GM18519 (cell line): ENCODE measurements around the gene PHF12.
A peak's percentile ranks its signal among the peaks of the same experiment; 100 is the strongest.
"Not testable (repeated sequence)": the region's sequence is repeated elsewhere in the genome, so short reads cannot be mapped to it uniquely, and the experiment has no call there.

Experiments
- ATAC-seq: cut with Tn5 transposase; IDR thresholded peaks from one replicate; pipeline ENCODE4 v1.9.1; 2021; ENCODE audit warnings: mild to moderate bottlenecking, moderate library complexity; ENCODE audit not compliant: unreplicated experiment, low FRiP score

The PHF12 gene

GRCh38 chr17:28889996-28890395, 61.3 kb downstream of the PHF12 start:
- no peak for ATAC-seq

DNA sequence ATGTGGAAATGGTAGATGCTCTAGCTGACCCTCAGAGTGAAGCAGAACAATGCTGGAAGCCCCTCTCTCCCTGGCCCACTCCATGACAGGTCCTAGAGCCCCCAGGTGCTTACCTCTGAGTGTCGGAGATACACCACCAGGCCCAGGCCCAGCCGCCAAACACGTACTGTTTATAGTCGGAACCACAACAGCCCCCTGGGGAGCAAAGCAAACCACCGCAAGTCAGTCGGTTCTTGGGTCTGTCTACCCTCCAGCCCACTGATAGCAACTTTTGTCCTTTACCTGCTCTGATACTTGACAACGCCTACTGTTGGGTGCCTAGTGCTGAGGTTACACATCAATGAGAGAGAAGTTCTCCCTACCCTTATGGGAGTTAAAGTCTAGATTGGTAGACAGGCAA, 62.5 kb downstream of the PHF12 start:
- ATAC-seq = no peak

DNA sequence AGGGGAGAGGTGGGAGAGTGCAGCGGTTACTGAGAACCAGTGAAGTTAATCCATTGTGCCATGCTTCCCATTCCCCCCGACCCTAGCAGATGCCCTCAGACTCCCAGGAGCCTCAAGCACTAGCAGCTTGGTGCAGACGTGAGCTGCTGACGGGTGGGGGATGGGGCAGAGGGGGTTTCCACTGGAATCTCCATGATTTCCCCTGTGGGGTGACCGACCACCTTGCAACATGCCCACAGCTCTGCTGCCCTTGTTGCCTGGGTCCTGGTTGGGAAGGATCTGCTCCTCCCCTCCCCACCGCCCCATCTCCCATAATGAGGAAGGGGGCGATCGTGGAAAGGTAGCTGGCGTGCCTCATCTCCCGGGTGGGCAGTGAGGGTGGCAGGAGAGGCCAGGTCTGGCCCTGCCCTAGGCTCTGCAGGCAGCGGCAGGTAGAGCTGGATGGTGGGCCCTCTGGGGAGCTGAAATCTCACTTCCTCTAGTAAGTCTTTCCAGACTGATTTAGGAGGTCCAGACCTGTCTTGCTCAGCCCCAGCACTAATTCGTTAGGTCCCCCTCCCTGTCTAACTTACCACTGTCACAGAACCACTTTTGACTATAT, 63.3 kb downstream of the PHF12 start:
- no peak for ATAC-seq

DNA sequence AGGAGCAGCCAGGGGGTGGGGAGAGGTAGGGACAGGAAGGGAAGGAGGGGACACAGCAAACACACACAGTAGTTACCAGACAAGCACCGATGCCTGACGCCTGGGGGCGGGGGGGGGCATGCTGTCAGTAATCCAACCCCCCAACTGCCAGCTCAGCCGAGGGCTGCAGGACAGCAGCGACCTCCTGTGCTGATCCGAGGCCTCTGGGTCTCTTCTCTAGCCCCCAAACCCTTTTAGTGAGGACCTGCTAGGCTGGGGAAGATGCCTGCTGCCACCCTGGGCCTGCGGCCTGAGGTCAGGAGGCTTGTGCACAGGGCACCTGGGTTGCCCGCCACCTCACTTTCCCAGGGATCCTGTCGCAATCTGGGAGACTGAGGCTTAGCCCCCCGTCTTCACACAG, 65.4 kb downstream of the PHF12 start:
- ATAC-seq = no peak

DNA sequence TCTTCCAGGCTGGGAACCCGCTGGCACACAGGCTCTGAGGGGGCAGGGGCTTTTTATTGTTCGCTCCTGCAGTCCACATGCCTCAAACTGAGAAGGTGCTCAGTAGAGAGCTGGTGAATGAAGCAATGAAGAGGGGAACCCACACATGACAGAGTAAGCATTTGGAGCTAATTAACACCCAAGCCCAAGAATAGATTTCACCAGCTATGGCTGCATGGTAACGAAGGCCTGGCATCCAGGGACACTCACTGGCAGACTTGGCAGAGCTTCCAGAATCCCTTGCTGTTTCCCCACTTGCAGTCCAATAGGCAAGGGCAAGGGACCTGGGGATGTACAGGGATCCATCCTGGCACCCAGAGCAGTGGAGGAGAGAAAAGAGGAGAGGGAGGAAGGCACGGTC, 66.0 kb downstream of the PHF12 start:
- ATAC-seq = no peak

DNA sequence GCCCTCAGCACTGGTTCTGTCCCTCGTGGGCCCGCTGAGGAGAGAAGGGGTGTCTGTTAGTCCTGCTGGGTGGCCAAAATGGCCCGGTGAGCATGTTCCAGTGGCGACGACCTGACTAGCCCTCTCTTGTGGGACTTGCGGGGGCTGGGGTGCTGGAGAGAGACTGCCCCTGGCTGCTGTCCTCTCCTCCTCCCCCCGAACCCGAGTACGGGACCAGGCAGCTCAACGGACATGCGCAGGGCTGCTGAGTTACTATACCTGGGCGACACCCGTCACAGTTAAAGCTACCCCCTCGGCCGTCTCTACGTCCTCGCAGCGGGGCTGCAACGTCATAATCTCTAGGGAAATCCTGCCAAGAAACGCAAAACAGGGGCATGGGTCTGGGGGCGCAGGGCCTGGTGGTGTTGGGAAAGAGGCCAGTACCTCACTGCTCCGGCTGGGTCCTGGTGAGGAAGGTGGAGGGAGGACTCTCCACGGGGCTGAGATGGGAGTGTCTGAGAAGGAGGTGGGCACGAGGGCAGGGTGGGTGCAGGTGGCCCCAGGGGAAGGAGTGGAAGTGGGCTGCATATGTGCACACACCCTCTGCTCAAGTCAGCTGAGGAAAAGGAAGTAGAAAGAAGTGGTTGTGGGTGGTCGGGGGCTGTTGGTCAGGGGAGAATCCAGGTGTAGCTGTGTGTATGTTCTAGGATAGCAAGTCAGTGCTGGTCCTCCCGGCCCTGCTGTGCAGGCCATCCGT, 67.2 kb downstream of the PHF12 start:
- no peak for ATAC-seq

GRCh38 chr17:28882154-28882895, 69.0 kb downstream of the PHF12 start:
- ATAC-seq = no peak

GRCh38 chr17:28881533-28882056, 69.7 kb downstream of the PHF12 start:
- ATAC-seq = no peak

DNA sequence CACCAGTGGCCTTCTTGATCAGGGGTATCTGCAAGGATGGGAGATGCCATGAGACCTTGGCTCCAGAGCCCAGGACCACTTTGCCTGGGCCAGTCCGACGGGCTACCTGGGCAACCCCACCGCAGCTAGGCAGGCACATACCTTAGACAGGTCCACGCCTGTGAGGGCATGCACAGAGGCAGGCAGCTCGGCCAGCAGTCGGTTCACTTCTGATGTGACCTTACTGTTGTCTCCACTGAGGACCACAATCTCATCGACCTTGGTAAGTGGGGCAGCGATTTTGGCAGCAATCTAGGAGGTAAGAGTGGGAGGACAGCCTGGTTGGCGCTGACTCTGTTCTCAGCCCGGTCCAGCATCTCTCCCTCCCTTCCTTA, 70.8 kb downstream of the PHF12 start:
- no peak for ATAC-seq

- ATAC-seq = no peak
Measured at GRCh38 chr17:28879886-28880571, 71.3 kb downstream of the PHF12 start.

DNA sequence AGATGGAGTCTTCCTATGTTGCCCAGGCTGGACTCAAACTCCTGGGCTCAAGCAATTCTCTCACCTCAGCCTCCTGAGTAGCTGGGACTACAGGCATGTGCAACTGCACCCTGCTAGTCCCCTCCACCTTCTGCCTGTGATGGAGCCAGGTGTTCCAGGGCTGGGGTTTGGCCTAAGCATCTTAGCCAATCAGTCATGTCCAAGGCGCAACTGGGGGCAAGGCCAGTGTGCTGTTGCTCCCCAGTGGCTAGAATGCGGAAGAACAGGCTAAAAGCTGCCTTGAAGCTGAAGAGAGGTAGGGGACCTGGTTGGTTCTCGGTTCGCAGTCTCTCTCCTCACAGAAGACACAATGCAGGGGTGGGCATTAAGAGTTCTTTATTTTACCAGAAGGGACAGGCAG, 72.3 kb downstream of the PHF12 start:
- no peak for ATAC-seq

- no peak for ATAC-seq
Measured at GRCh38 chr17:28878158-28878910, 73.0 kb downstream of the PHF12 start.

DNA sequence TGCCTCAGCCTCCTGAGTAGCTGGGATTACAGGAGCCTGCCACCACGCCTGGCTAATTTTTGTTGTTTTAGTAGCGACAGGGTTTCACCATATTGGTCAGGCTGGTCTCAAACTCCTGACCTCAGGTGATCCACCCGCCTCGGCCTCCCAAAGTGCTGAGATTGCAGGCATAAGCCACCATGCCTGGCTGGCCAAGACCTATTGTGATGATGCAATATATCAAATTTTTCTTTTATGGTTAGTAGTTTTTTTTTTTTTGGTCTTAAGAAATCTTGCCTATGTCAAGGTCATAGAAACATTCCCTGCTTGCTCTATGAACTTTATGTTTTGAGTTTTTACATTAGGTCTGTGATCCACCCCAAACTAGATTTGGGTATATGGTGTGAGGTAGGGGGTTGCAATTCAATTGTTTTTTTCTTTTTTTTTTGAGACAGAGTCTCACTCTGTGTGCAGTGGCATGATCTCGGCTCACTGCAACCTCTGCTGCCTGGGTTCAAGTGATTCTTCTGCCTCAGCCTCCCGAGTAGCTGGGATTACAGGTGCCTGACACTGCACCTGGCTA, 74.1 kb downstream of the PHF12 start:
- ATAC-seq = not testable (repeated sequence)

DNA sequence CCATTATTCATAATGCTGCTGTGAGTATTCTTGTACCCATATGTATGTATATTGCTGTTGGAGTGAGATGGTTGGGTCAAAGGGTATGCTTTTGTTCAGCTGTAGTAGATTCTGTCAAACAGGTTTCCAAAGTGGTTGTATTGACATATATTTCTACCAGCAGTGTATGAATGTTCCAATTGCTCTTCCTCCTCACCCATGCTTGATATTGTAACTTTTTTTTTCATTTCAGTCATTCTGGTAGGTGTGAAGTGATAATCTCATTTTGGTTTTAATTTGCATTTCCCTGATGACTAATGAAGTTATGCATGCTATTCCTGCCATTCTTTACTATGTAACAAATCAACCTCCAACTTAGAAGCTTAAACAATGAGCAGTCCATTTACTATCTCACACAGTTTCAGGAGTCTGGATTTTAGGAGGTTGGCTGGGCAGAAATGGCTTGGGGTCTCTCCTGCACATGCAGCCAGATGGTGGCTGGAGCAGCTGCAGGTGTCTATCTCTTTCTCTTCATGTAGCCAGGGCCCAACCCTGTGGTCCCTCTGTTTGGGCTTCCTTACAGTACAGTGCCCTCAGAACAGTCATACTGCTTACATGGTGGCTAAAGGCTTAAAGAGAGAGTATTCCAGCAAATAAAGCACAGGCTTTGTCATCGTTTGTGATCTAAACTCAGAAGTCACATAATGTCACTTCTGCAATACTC, 75.3 kb downstream of the PHF12 start:
- ATAC-seq = no peak

- ATAC-seq = no peak
Measured at GRCh38 chr17:28874750-28875149, 76.6 kb downstream of the PHF12 start.

DNA sequence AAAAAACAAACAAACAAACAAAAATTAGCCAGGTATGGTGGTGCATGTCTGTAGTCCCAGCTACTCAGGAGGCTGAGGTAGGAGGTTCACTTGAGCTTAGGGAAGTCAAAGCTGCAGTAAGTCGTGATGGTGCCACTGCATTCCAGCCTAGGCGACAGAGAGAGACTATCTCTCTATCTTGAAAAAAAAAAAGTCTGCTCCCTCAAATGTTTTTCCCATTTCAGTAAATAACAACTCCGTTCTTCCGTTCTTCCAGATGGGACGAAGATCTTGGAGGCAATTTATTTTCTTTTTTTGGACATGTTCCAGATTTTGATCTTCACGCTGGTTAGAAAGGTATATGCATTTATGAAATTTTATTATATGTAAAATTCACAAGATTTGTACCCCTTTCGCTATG, 77.5 kb downstream of the PHF12 start:
- no peak for ATAC-seq

DNA sequence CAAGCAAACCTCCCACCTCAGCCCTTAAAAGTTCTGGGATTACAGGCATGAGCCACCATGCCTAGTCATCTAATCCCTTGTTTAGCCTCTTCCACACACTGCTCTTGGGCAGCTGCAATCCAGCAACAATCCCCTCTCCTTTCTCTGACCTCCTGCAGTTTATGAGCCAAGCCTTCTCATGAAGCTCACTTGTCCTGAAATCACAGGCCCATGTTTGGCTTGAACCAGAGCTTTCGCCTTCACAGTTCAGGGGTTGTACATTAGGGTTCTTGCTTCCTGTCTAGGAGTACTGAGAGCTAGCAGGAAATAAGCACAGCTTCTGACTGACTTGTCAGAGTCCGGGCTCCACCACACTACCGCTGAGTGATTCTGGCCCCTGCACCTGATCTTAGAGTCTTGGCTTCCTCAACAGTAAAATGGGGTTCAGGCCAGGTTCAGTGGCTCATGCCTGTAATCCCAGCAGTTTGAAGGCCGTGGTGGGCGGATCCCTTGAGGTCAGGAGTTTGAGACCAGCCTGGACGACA, 80.2 kb downstream of the PHF12 start:
- peak; percentile 71 for ATAC-seq

GRCh38 chr17:28867276-28867675, 84.0 kb downstream of the PHF12 start:
- ATAC-seq = no peak
